MCF 10A (cell line): ENCODE results near the gene NSRP1. TPM values are rescaled to one million over a fixed set of nuclear protein-coding genes. Genes with fewer than 3 reads are reported as not detected.

ENCODE experiments used
- BruUV-seq: library from RNA; stranded (reverse); fragments of 400-500 nt; replicated peaks from 2 replicates; lab custom pipeline; 2021; lab: Mats Ljungman, UMichigan
- CTCF ChIA-PET: fragments of 300-600 bp; sonication (Branson Sonifier 250); formaldehyde crosslinking; extraction: SDS; loops from one replicate; lab custom pipeline; 2021; ENCODE audit warnings: antibody characterized with exemption, inconsistent platforms; lab: Yijun Ruan, JAX
- POLR2A ChIA-PET: fragments of 300-600, 350-650 bp; sonication (Branson Sonifier 250); formaldehyde crosslinking; extraction: SDS; loops from one replicate; lab custom pipeline; 2020; ENCODE audit warnings: antibody characterized with exemption, inconsistent platforms; lab: Yijun Ruan, JAX
- DNase-seq: peaks from one replicate; pipeline ENCODE4 v3.0.0-alpha.2; 2018; ENCODE audit not compliant: unreplicated experiment
- H3K27ac Mint-ChIP-seq: one replicate; pipeline ENCODE4 v1.8.0; 2022; ENCODE audit warnings: mild to moderate bottlenecking, low read depth, mixed read lengths; ENCODE audit not compliant: unreplicated experiment
- H3K27me3 Mint-ChIP-seq: one replicate; pipeline ENCODE4 v1.8.0; 2022; ENCODE audit warnings: mixed read lengths; ENCODE audit not compliant: insufficient read depth, unreplicated experiment
- H3K36me3 Mint-ChIP-seq: one replicate; pipeline ENCODE4 v1.8.0; 2022; ENCODE audit warnings: mild to moderate bottlenecking, moderate library complexity, mixed read lengths; ENCODE audit not compliant: insufficient read depth, unreplicated experiment
- H3K4me1 Mint-ChIP-seq: one replicate; pipeline ENCODE4 v1.8.0; 2022; ENCODE audit warnings: mixed read lengths; ENCODE audit not compliant: insufficient read depth, unreplicated experiment
- H3K4me3 Mint-ChIP-seq: one replicate; pipeline ENCODE4 v1.8.0; 2022; ENCODE audit warnings: mild to moderate bottlenecking, moderate library complexity, mixed read lengths; ENCODE audit not compliant: unreplicated experiment
- H3K9me3 Mint-ChIP-seq: one replicate; pipeline ENCODE4 v1.8.0; 2022; ENCODE audit warnings: mixed read lengths; ENCODE audit not compliant: unreplicated experiment
- intact Hi-C: fragments of 100-400 bp; cut with micrococcal nuclease; formaldehyde crosslinking; loops from 2 replicates; pipeline ENCODE4 v1.14.1; 2022
- total RNA-seq: library from RNA; stranded (reverse); gene quantifications from 2 replicates; pipeline ENCODE4 v1.2.3, GENCODE V29; 2022
- TF ChIP-seq, protein P1 (sequence below): fragments of 200-600 bp; IDR thresholded peaks from one replicate; pipeline ENCODE4 v1.8.0; 2022; ENCODE audit warnings: antibody characterized with exemption, mild to moderate bottlenecking; ENCODE audit not compliant: unreplicated experiment

NSRP1 gene
- total RNA-seq, 1 experiment from 2014 or later: 57.3 TPM

DNA sequence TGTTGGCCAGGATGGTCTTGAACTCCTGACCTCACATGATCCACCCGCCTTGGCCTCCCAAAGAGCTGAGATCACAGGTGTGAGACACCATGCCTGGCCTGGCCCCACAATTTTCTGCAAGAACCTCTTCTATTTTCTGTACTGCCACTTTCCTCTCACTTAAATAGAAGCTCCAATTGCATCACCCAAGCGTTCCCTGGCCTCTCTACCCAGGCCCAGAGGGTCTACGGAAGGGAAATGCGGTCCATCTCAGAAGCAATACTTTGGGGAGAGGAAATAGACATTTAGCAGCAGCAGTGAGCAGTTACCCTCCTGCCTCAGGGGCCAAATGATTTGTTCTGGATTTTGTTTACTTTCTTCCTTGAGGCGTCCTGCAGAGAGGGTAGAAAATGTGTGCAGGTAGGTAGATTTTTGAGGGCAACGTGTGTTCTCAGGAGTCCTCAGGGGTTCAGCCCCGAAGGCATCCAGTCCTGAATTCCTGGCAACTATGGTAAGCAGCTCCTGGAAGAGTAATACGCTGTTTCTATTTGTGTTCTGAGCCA, 107.9 kb downstream of the NSRP1 start:
- Mint-ChIP-seq H3K4me1 (no peaks in the 10 kb centered on the region), H3K27ac (no peak overlapping the region), H3K9me3 (no peaks in the 10 kb centered on the region), H3K27me3 (no peaks in the 10 kb centered on the region), H3K4me3 (no peak overlapping the region), H3K36me3 (no peaks in the 10 kb centered on the region)
- intact Hi-C loops: no loop called here
- ChIA-PET CTCF (interaction anchor here (0.8 to 0.9 kb wide), 2 partner anchors 12 to 21 kb away, joined by 3 to 4 read pairs; no protein-coding TSS in a partner anchor), POLR2A (interaction anchor here (1.2 kb wide), 1 partner anchor 29 kb away, joined by 4 read pairs; no protein-coding TSS in a partner anchor)
- no peak for DNase-seq
- TF ChIP-seq, protein P1, sequence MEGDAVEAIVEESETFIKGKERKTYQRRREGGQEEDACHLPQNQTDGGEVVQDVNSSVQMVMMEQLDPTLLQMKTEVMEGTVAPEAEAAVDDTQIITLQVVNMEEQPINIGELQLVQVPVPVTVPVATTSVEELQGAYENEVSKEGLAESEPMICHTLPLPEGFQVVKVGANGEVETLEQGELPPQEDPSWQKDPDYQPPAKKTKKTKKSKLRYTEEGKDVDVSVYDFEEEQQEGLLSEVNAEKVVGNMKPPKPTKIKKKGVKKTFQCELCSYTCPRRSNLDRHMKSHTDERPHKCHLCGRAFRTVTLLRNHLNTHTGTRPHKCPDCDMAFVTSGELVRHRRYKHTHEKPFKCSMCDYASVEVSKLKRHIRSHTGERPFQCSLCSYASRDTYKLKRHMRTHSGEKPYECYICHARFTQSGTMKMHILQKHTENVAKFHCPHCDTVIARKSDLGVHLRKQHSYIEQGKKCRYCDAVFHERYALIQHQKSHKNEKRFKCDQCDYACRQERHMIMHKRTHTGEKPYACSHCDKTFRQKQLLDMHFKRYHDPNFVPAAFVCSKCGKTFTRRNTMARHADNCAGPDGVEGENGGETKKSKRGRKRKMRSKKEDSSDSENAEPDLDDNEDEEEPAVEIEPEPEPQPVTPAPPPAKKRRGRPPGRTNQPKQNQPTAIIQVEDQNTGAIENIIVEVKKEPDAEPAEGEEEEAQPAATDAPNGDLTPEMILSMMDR: no peak
- BruUV-seq: no TSS peak

DNA sequence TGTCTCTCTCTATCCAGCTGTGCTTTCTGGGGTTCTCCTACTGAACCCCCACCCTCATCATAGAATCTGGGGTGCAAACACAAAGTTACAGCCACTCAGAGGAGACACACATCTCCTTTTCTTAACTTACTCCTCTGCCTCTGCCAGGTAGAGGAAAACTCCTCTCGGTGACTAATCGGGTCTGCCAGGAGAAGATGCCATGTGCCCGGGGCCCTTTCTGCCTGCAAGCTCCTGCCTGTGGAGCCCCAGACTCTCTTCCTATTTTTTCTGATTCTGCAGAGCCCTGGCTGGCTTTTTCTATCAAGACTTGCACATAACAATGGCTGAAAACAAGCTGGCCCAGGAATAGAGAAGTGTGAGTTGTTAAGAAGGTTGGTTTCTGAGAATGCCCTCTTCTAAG, 108.5 kb downstream of the NSRP1 start:
- CTCF ChIA-PET: interaction anchor here (0.7 to 0.9 kb wide), 3 partner anchors 11 to 91 kb away, joined by 3 to 4 read pairs (median 3); no protein-coding TSS in a partner anchor
- H3K27ac Mint-ChIP-seq: no peak overlapping the region
- H3K4me3 Mint-ChIP-seq: no peak overlapping the region
- no peaks in the 10 kb centered on the region for H3K36me3 Mint-ChIP-seq
- BruUV-seq: no TSS peak
- DNase-seq: peak; percentile 40
- POLR2A ChIA-PET: interaction anchor here (1.2 kb wide), 1 partner anchor 29 kb away, joined by 4 read pairs; no protein-coding TSS in a partner anchor
- no peaks in the 10 kb centered on the region for H3K4me1 Mint-ChIP-seq
- intact Hi-C loops: no loop called here
- no peaks in the 10 kb centered on the region for H3K27me3 Mint-ChIP-seq
- TF ChIP-seq, protein P1: no peak
- H3K9me3 Mint-ChIP-seq: no peaks in the 10 kb centered on the region

DNA sequence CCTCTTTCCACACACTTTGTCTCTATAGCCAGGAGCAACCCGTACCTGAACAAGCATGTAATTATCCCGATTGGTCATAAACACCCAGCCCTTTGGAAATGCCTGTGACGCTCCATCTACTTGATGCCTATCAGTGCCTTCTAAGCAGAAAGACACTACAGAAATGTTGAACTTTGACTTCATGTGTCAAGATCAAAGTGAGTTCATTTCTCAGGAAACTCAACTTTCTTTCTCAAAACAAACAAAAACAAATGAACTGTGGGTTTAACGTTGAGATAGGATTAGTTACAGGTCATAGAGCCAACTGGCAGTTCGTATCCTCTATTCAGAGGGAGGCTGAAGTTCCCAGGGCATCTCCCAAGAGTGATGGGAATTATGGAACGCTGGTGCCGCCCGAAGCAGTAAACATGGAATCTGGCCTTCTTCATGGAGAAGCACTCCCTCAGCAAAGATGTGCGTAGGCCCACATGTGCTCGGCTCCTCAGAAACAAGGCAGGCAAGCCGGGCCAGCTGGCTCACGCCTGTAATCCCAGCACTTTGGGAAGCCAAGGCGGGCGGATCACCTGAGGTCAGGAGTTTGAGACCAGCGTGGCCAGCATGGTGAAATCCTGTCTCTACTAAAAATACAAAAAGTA, 109.4 kb downstream of the NSRP1 start:
- Mint-ChIP-seq H3K4me1 (no peaks in the 10 kb centered on the region), H3K4me3 (no peak overlapping the region)
- no peak for DNase-seq

DNA sequence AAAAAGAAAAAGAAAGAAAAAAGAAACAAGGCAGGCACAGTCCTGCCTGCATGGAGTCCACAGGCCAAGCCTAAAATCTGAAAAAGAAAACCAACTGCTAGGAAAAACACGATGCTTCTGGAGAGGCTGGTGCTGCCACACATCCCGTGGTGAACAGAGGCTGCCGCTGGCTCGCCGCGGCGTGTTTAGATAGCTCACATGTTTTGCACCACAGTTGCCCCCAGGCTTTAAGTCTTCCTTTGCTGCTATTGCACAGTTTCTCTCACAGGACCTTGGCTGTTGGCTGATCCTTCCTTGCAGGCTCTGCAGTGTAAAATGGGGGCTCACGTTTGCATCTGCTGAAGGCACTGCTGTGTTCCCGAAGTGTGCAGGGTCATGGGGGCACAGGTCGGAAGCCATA, 110.3 kb downstream of the NSRP1 start:
- no peaks in the 10 kb centered on the region for H3K9me3 Mint-ChIP-seq
- H3K4me3 Mint-ChIP-seq: no peak overlapping the region
- no peaks in the 10 kb centered on the region for H3K4me1 Mint-ChIP-seq
- ChIA-PET CTCF (no interaction called here), POLR2A (interaction anchor here (0.8 to 1.2 kb wide), 2 partner anchors 10 to 16 kb away, joined by 3 read pairs; no protein-coding TSS in a partner anchor)
- no peak for DNase-seq
- intact Hi-C loops: no loop called here
- TF ChIP-seq, protein P1: no peak
- BruUV-seq: no TSS peak
- H3K27ac Mint-ChIP-seq: no peak overlapping the region
- H3K36me3 Mint-ChIP-seq: no peaks in the 10 kb centered on the region
- H3K27me3 Mint-ChIP-seq: peaks cover 3% of the 10 kb centered on the region

More for the DNA sequence above, 109.4 kb downstream of the NSRP1 start:
- Mint-ChIP-seq H3K36me3 (no peaks in the 10 kb centered on the region), H3K27ac (no peak overlapping the region), H3K27me3 (no peaks in the 10 kb centered on the region), H3K9me3 (no peaks in the 10 kb centered on the region)
- BruUV-seq: no TSS peak
- POLR2A ChIA-PET: interaction anchor here (0.8 to 1.2 kb wide), 3 partner anchors 11 to 30 kb away, joined by 3 to 4 read pairs (median 3); no protein-coding TSS in a partner anchor
- CTCF ChIA-PET: interaction anchor here (0.7 kb wide), 1 partner anchor 90 kb away, joined by 3 read pairs; no protein-coding TSS in a partner anchor
- TF ChIP-seq, protein P1: no peak
- intact Hi-C loops: no loop called here
